IMR-90 (cell line): Measurements from ENCODE around the gene SLC8A1.

Experiments
- BHLHE40 ChIP-seq: fragments of 150-350 bp; IDR thresholded peaks from 2 replicates; pipeline ENCODE4 v1.6.1; 2016; ENCODE audit warnings: mild to moderate bottlenecking, low read depth, low read length
- CEBPB ChIP-seq: IDR thresholded peaks from 2 replicates; pipeline ENCODE4 v1.6.1; 2012; ENCODE audit warnings: low read depth, low read length, improper control_type of control experiment
- FOS ChIP-seq: fragments of 150-350 bp; IDR thresholded peaks from 2 replicates; pipeline ENCODE4 v1.6.1; 2016; ENCODE audit warnings: low read depth, low read length
- MAFK ChIP-seq: IDR thresholded peaks from 2 replicates; pipeline ENCODE4 v1.6.1; 2012; ENCODE audit warnings: low read depth, low read length, improper control_type of control experiment
- NFE2L2 ChIP-seq: fragments of 150-350 bp; IDR thresholded peaks from 2 replicates; pipeline ENCODE4 v1.6.1; 2016; ENCODE audit warnings: low read depth, mild to moderate bottlenecking, low read length
- POLR2A ChIP-seq: IDR thresholded peaks from 2 replicates; pipeline ENCODE4 v1.6.1; 2012; ENCODE audit warnings: mild to moderate bottlenecking, low read depth, low read length
- RAD21 ChIP-seq: IDR thresholded peaks from 2 replicates; pipeline ENCODE4 v1.6.1; 2012; ENCODE audit warnings: low read length, improper control_type of control experiment
- RCOR1 ChIP-seq: IDR thresholded peaks from 2 replicates; pipeline ENCODE4 v1.6.1; 2012; ENCODE audit warnings: mild to moderate bottlenecking, low read length, improper control_type of control experiment; ENCODE audit not compliant: insufficient replicate concordance
- RFX5 ChIP-seq: IDR thresholded peaks from 2 replicates; pipeline ENCODE4 v1.8.0; 2012; ENCODE audit warnings: low read depth, mild to moderate bottlenecking, low read length, moderate library complexity
- SMC3 ChIP-seq: fragments of 150-350 bp; IDR thresholded peaks from 2 replicates; pipeline ENCODE4 v1.6.1; 2016; ENCODE audit warnings: low read depth, mild to moderate bottlenecking, antibody characterized with exemption, low read length, moderate library complexity
- TF ChIP-seq, protein P1 (sequence below): conservative IDR thresholded peaks from 2 replicates; pipeline ENCODE4 v1.5.1; 2012; ENCODE audit warnings: mild to moderate bottlenecking, low read depth, low read length, improper control_type of control experiment
- TF ChIP-seq, protein P2 (sequence below): fragments of 150-350 bp; IDR thresholded peaks from 2 replicates; pipeline ENCODE4 v1.6.1; 2017; ENCODE audit warnings: mild to moderate bottlenecking, antibody characterized with exemption, low read length, low read depth

DNA sequence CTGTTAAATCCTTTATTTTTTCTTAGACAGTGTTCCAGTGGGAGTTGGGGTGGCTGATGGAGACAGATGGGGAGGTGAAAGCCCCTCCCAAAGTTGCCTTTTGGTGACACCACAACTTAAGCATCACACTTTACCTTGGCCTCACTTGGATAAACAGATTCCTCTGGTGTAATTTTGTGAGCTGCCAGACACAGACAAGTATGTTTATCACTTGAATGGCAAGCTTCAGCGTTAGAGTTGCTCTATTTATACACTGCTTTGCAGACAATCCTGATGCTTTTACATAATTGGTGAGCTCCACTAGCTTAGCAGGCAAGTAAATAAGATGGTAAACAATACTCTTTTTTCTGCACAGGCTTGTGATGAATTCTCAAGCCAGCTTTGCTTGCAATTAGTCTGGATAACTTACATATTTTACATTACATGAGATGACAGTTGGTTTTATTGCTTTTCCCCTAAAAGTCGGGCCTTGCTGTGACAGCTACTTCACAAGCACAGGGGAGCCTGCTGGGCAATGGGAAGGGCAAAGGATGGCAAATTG is 226.2 kb downstream of the SLC8A1 start:
- TF ChIP-seq, protein P1, sequence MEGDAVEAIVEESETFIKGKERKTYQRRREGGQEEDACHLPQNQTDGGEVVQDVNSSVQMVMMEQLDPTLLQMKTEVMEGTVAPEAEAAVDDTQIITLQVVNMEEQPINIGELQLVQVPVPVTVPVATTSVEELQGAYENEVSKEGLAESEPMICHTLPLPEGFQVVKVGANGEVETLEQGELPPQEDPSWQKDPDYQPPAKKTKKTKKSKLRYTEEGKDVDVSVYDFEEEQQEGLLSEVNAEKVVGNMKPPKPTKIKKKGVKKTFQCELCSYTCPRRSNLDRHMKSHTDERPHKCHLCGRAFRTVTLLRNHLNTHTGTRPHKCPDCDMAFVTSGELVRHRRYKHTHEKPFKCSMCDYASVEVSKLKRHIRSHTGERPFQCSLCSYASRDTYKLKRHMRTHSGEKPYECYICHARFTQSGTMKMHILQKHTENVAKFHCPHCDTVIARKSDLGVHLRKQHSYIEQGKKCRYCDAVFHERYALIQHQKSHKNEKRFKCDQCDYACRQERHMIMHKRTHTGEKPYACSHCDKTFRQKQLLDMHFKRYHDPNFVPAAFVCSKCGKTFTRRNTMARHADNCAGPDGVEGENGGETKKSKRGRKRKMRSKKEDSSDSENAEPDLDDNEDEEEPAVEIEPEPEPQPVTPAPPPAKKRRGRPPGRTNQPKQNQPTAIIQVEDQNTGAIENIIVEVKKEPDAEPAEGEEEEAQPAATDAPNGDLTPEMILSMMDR = no peak
- TF ChIP-seq MAFK (no peak), CEBPB (no peak), POLR2A (no peak), BHLHE40 (no peak), FOS (no peak), RCOR1 (no peak), SMC3 (no peak), RFX5 (no peak), RAD21 (no peak), NFE2L2 (no peak)
- TF ChIP-seq, protein P2, sequence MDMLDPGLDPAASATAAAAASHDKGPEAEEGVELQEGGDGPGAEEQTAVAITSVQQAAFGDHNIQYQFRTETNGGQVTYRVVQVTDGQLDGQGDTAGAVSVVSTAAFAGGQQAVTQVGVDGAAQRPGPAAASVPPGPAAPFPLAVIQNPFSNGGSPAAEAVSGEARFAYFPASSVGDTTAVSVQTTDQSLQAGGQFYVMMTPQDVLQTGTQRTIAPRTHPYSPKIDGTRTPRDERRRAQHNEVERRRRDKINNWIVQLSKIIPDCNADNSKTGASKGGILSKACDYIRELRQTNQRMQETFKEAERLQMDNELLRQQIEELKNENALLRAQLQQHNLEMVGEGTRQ = no peak
